GM18907 (cell line): ENCODE results near the gene SLC7A4.

Experiments
- ATAC-seq: cut with Tn5 transposase; IDR thresholded peaks from one replicate; pipeline ENCODE4 v1.9.1; 2021; ENCODE audit warnings: mild to moderate bottlenecking, moderate library complexity; ENCODE audit not compliant: unreplicated experiment

SLC7A4 gene

GRCh38 chr22:21000207-21000986, 32.0 kb downstream of the SLC7A4 start:
- ATAC-seq = no peak

- ATAC-seq = no peak
Observed at GRCh38 chr22:20999350-21000206, 32.8 kb downstream of the SLC7A4 start.

- no peak for ATAC-seq
Observed at GRCh38 chr22:20998411-20999336, 33.7 kb downstream of the SLC7A4 start.

DNA sequence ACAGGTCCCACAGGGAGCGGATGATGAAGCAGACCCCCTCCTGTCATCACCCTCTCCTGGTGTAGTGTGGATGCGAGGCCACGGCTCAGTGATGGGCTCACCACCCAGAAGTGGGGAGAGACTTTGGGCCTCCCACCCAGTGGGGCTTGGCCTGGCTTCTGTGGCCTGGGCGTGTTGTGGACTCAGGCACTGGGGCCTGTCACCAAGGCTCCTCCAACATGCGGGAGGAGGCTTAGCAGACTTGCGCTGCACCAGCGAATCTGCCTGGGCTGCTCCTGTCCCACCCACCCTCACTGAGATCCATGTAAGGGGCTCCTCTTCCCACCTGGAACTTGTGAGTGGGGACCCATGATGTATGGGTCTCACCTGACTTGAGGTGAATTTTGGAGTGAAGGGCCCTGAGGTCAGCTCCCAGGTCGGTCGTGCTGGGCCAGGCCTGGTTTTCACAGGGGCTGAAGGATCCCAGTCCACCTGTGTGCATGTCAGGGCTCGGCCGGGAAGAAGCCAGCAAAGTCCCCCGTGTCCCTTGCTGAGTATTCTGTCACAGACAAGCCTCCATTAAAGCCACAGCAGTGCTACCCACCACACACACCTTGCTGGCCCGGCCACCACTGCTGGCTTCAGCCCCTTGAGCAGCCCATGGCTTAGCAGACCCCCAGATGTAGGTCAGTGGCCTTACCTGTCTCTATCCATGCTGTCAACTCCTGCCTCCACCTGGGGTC, 34.7 kb downstream of the SLC7A4 start:
- ATAC-seq = no peak

DNA sequence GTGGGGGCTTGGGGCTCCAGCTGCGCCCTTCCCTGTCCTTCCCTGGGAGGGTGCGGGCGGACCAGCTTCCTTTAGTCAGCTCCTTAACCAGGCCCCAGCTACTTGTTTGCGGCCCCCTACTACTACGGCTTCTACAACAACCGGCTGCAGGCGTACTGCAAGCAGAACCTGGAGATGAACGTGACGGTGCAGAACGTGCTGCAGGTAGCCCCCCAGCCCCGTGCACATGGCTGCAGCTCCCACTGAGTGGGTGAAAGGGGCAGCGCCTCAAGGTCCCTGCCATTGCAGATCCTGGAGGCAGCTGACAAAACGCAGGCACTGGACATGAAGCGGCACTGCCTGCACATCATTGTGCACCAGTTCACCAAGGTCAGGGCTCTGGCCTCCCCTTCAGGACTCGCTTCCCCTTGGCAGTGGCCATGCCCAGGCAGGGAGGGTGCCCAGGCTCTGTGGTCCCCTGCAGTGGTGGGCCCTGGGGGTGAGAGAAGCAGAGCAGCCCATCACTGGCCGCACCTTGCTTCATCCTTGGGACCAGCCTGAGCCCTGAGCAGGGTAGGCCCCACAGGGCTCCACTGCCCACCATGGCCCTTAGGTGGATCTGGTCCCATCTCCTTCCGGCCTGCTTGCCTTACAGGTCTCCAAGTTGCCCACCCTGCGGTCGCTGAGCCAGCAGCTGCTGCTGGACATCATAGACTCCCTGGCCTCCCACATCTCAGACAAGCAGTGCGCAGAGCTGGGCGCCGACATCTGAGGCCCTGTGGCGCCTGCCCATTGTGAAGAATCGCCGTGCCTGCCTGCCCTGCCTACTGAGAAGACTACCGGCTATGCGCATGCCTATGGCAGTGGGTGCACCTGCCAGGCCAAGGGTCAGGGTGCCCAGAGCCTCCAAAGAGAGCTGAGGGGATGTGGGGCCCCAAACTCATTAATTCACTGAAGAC, 35.5 kb downstream of the SLC7A4 start:
- ATAC-seq = no peak

- ATAC-seq = no peak
Observed at GRCh38 chr22:20996031-20996410, 36.3 kb downstream of the SLC7A4 start.

- ATAC-seq = no peak
Observed at GRCh38 chr22:20995329-20996030, 36.9 kb downstream of the SLC7A4 start.

DNA sequence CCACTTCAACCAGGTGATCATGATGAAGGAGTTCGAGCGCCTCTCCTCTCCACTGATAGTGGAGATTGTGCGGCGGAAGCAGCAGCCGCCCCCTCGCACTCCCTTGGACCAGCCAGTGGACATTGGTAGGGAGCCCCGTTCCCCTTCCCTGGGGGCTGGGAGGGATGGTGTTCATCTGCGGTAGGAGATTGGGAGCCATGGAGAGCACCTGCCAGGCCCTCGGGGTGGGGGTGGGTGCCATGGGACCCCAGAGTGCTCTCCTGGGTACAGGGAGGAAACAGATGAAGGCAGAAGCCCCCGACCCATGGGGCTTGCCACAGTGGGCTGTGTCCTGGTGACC, 37.5 kb downstream of the SLC7A4 start:
- ATAC-seq = no peak

GRCh38 chr22:20994128-20994901, 38.0 kb downstream of the SLC7A4 start:
- ATAC-seq = no peak

DNA sequence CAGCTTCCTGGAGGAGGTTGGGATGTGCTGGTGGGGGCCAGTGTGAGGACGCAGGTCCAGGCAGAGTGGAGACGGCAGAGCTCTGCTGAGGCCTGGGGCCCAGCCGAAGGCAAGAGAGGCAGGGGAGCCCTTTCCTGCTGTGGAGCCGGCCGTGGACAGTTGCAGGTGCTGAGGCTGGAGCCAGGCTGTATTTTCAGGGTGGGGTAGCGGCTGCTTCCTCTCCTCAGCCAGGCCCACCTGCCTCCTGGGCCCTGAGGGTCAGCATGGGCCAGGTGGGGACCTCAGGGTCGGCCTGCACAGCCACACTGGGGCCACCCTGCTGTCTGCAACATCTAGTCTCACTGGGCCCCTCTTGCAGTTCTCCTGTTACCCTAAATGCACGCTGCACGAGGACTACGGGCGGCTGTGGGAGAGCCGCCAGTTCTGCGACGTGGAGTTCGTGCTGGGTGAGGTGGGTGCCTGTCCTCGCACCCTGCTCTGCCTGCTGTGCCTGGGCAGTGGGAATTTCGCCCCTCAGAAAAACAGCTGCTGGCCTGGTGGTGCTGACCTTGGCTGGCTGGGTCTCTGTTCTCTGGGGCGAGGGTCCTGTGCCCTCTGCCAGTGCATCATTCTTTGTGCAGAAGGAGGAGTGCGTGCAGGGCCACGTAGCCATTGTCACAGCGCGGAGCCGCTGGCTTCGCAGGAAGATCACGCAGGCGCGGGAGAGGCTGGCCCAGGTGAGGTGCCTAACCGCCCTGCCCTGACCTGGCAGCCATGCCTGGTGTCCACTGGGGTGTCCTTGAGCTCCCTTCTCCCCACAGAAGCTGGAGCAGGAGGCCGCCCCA, 38.8 kb downstream of the SLC7A4 start:
- ATAC-seq = no peak

- ATAC-seq = no peak
Observed at GRCh38 chr22:20992456-20993303, 39.7 kb downstream of the SLC7A4 start.

DNA sequence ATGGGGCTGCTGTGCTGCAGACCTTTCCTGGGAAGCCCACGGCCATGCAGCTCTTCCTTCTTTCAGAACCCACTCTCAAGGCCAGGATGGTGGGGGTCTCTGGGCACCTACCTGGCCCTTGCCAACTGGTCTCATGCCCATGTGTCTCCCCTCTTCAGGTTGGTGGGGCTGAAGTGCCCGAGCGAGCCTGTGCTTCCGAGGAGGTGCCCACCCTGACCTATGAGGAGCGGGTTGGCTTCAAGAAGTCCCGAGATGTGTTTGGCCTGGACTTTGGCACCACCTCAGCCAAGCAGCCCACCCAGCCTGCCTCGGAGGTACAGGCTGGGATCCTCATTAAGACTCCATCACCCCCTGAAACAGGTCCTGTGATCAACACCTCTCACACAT, 40.3 kb downstream of the SLC7A4 start:
- no peak for ATAC-seq

DNA sequence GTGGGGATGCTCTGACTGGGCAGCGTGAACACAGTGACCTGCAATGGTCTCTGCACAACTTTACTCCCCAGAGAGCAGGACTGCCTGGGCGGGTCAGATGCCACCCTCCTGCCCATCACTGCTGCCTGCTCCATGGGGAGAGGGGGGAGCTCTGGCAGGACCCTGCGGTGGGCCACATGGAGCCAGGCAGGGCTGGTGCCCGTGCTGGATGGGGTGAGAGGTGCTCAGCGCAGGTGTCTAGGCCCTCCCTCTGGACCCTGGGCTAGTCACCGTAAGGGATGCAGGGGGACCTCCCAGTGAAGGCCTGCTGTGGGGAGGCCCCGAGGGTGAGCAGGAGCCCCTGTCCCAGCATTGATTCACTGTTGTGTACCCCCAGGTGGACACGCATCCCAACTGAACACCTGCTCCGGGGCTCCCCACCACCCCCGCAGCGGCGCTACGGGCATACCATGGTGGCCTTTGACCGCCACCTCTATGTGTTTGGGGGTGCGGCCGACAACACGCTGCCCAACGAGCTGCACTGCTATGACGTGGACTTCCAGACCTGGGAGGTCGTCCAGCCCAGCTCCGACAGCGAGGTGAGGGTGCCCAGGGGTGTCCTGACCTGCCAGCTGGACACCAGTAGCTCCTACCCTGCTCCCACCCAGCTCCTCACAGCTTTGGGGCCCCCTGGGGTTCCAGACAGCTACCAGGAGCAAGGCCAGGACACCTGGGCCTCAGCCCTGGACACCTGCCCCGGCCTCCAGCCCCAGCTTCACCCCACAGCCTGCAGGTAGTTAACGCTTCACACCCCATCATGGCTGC, 40.9 kb downstream of the SLC7A4 start:
- no peak for ATAC-seq

DNA sequence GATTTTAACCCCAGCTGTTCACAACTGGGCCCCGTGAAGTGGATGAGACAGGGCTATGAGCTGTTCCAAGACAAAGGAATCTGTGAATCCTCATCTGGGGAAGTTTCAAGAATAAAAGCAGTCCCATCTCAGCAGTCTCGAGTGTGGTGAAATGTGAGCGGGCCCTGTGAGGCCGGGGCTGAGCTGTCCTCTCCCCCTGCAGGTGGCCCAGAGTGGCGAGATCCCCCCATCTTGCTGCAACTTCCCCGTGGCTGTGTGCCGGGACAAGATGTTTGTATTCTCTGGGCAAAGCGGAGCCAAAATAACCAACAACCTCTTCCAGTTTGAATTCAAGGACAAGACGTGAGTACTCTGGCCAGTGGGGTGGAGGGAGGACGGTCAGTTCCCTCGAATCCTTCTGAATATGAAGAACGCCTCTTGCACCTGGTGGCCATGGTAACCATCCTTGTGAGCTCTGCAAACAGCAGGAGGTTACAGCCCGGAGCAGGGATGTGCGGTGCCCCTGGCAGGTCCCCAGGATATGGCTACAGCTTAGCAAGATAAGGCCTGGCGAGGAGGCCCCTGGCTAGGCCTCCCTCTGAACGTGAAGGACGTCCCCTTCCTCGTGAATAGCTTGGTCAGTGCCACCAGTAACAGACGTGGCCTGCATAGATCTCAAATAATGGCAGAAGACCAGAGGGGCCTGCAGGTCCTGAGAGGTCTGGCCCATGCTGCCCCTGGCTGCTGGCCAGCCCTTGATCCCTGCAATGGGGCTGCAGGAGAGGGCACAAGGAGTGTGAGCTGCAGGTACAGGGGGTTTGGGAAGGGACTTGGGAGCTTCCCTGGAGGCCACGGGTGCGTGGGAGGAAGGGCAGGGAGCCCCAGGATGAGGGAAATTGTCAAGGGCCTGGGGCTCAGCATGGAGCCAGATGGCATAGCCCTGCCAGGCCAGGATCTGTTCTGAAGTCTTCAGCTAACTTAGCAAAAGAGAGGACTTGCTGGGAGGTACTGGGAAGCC, 41.9 kb downstream of the SLC7A4 start:
- no peak for ATAC-seq
